LNCAP (cell line): Measurements from ENCODE around the gene TMSB4Y.

ENCODE experiments used
- TF ChIP-seq, protein P1 (sequence below): fragments of 450-650 bp; IDR thresholded peaks from 2 replicates; pipeline ENCODE4 v1.5.1; 2017; ENCODE audit warnings: mild to moderate bottlenecking

TMSB4Y gene

DNA sequence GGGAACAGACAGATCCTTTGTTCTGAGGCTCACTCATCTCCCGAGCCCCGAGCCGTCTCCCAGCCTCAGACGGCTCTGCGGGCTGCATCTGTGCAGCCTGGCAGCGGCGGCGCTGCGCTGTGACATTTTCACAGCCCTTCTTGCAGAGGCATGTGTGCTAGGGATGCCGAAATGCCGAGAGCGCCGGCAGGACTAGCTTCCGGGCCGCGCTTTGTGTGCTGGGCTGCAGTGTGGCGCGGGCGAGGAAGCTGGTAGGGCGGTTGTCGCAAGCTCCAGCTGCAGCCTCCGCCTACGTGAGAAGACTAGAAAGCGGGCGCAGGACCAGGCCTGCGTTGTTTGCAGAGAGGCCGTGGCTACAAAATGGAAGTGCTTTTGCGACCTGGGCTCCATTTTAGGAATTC, at the start of gene TMSB4Y:
Gene TMSB4Y, plus strand, starts transcription at position 332 of the 401 bp plus-strand sequence.
- TF ChIP-seq, protein P1, sequence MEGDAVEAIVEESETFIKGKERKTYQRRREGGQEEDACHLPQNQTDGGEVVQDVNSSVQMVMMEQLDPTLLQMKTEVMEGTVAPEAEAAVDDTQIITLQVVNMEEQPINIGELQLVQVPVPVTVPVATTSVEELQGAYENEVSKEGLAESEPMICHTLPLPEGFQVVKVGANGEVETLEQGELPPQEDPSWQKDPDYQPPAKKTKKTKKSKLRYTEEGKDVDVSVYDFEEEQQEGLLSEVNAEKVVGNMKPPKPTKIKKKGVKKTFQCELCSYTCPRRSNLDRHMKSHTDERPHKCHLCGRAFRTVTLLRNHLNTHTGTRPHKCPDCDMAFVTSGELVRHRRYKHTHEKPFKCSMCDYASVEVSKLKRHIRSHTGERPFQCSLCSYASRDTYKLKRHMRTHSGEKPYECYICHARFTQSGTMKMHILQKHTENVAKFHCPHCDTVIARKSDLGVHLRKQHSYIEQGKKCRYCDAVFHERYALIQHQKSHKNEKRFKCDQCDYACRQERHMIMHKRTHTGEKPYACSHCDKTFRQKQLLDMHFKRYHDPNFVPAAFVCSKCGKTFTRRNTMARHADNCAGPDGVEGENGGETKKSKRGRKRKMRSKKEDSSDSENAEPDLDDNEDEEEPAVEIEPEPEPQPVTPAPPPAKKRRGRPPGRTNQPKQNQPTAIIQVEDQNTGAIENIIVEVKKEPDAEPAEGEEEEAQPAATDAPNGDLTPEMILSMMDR: no peak

DNA sequence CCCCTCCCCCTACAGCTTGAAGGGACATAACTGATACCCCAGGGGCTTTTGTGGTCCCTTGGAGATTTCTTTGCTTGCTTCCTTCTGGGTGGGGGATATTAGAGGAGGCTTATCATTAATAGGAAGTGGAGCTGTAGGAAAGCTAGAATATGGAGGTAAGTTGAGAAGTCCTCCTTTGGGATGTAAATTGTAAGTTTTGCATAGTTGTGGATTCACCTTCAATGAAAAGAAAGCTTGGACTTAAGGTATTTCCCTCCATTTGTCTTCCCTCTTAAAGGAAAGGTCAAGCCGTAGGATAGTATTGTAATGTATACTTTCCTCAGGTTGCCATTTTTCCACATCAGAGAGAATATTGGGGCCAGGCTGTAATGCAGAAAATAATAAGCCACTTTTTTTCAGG, 39.5 kb upstream of the TMSB4Y start:
- TF ChIP-seq, protein P1: no peak

DNA sequence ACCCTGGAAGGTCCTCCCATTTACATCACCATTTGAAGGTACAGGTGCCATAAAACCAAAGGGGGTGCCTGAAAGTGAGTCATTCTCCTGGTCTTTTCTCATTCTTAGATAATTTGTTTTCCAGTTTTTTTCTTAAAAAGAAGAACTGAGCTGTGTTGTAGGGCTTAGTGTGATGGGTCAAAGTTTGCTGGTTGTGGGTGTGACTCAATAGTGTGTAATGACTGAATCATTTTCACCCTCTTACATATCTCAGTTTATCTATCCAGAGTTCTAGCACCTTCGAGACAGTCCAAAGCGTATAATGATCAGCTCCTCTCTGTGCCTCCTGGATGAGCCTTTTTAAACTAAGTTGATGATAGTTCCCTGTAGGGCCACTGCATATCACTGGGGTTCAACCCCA, 32.6 kb upstream of the TMSB4Y start:
- TF ChIP-seq, protein P1: no peak

DNA sequence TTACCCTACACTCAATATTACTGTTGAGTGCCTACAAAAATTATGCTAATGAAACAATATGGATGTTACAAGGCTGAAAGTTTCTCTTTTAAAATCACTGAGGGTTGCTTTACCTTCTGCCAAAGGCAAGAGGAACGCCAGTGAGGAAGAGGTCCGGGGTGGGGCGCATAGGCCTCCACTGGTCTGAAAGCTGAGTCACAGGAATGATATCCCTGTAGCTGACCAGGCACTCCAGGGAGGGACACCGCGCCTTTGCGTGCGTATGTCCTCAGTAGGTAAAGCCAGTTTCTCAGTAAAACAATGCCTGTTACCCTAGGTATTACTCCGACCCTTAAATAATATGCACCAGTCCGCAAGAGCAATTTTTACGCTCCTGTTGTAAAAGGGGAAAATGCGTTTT, 1.4 kb upstream of the TMSB4Y start:
- TF ChIP-seq, protein P1: no peak

DNA sequence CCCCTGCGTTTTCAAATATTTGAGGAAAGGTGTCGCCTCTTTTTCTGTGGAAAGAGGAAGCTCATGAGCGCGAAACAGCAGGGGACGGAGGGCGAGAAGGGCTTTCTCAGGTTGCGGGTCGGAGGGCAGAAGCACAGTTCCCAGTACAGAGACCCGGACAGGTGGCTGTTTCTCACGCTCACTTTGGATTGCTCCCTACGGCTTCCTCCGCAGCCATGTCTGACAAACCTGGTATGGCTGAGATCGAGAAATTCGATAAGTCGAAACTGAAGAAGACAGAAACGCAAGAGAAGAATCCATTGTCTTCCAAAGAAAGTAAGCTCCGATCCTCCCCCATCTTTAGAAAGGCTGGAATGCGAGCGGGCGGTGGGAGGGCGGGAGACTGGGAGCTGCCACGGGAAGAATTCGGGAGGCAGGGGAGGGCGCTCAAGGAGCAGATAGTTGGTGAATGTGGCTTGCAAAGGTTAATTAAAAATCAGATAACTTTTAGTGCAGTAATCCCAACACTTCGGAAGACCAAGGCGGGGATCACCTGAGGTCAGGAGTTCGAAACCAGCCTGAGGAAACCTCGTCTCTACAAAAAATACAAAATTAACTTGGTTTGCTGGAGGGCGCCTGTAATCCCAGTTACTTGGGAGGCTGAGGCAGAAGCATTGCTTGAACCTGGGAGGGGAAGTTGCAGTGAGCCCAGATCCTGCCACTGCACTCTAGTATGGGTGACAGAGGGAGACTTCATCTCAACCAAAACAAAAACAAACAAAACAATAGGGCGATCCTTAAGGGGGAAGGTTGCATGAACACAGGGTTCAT, 627 bp downstream of the TMSB4Y start:
- TF ChIP-seq, protein P1: no peak

DNA sequence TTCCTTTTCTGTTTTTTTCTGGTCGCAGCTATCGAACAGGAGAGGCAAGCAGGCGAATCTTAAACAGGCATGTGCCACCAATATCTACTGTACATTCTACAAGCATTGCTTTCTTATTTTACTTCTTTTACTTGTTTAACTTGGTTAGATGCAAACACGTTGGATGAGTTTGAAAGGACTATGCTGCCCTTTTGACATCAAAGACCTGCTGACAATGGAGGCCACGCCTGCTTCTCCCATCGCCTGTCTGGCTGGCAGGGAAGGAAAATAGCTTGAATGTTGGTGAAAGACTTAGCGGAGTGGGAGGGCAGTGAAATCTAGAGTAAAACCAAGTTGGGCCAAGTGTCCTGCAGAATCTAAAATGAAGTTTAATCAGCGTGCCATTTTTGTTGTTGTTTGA, 1.5 kb downstream of the TMSB4Y start:
- TF ChIP-seq, protein P1: no peak

DNA sequence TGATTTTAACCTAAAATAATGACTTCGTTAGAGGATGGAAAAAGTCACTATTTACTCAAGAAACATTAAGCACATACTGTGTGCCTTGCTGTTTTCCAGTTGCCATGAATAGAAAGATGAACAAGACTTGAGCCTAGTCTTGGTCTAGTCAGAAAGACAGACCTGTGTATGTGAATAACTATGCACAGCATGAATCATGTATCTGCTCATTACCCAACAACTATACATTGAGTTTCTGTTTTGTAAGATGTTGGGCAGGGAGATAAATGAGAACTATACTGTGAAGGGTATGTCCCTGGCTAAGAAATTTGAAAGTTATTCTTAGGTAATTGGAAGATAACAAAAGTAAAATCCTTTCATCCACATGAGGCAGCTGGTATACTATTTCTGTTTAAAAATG, 4.3 kb downstream of the TMSB4Y start:
- TF ChIP-seq, protein P1: no peak
